ENCODE measurements around the gene STX11. TPM values are rescaled to one million over a fixed set of nuclear protein-coding genes. Genes with fewer than 3 reads are reported as not detected.

STX11 gene
- polyA plus RNA-seq, 1 donor from 2014 or later, result not detected

- Histone ChIP-seq H2AFZ (ENCODE audit: low read depth, low read length) (no peak overlapping the region), H4K20me1 (ENCODE audit: insufficient read depth) (no peaks in the 10 kb centered on the region)
- TF ChIP-seq REST (IDR thresholded peaks at IDR 0.05; ENCODE audit: borderline replicate concordance) (no peak), SMC3 (conservative IDR thresholded peaks at IDR 0.05; ENCODE audit: poor library complexity) (no peak), EP300 (conservative IDR thresholded peaks at IDR 0.05; ENCODE audit: poor library complexity, severe bottlenecking) (no peak), RAD21 (conservative IDR thresholded peaks at IDR 0.05) (no peak), POLR2AphosphoS5 (IDR thresholded peaks at IDR 0.05) (no peak), MXI1 (conservative IDR thresholded peaks at IDR 0.05; ENCODE audit: poor library complexity, severe bottlenecking) (no peak), EZH2 (IDR thresholded peaks at IDR 0.05; ENCODE audit: borderline replicate concordance, insufficient read depth, low read length, poor library complexity, severe bottlenecking) (no peak), CTCF (IDR thresholded peaks at IDR 0.05; ENCODE audit: poor library complexity, severe bottlenecking) (no peak), TAF1 (IDR thresholded peaks at IDR 0.05; ENCODE audit: low read depth) (no peak)
Measured at GRCh38 chr6:144202879-144203468, 52.7 kb downstream of the STX11 start.

GRCh38 chr6:144211160-144211559, 60.8 kb downstream of the STX11 start:
- H3K4me2 ChIP-seq (ENCODE audit: low read length), result no peak overlapping the region
- H3K9ac ChIP-seq (ENCODE audit: low read length), result no peak overlapping the region
- H3K4me3 ChIP-seq (ENCODE audit: low read length), result no peak overlapping the region
- no peaks in the 10 kb centered on the region for H3K9me2 ChIP-seq (ENCODE audit: insufficient read depth, low read length)
- no peak overlapping the region for H3K27ac ChIP-seq (ENCODE audit: low read length)
- H3K79me2 ChIP-seq (replicated peaks; ENCODE audit: insufficient read depth, low read length), result no peaks in the 10 kb centered on the region
- no peaks in the 10 kb centered on the region for H3K9me3 ChIP-seq (ENCODE audit: low read length)
- no peaks in the 10 kb centered on the region for H3F3A ChIP-seq (ENCODE audit: insufficient read depth, low read length, poor library complexity, severe bottlenecking)
- H3K36me3 ChIP-seq (ENCODE audit: insufficient read depth, low read length), result no peaks in the 10 kb centered on the region
- H2AFZ ChIP-seq (ENCODE audit: low read depth, low read length), result no peak overlapping the region
- TF ChIP-seq RAD21 (conservative IDR thresholded peaks at IDR 0.05) (no peak), EP300 (conservative IDR thresholded peaks at IDR 0.05; ENCODE audit: poor library complexity, severe bottlenecking) (no peak)
- H4K20me1 ChIP-seq (ENCODE audit: insufficient read depth), result no peaks in the 10 kb centered on the region
- H3K27me3 ChIP-seq (ENCODE audit: insufficient read depth, low read depth, low read length), result no peaks in the 10 kb centered on the region

More at GRCh38 chr6:144202879-144203468, 52.7 kb downstream of the STX11 start:
- no peaks in the 10 kb centered on the region for H3K9me2 ChIP-seq (ENCODE audit: insufficient read depth, low read length)
- no peak overlapping the region for H3K4me3 ChIP-seq (ENCODE audit: low read length)
- no peaks in the 10 kb centered on the region for H3K79me2 ChIP-seq (replicated peaks; ENCODE audit: insufficient read depth, low read length)
- H3K9me3 ChIP-seq (ENCODE audit: low read length), result no peaks in the 10 kb centered on the region
- no peak overlapping the region for H3K4me2 ChIP-seq (ENCODE audit: low read length)
- no peaks in the 10 kb centered on the region for H3F3A ChIP-seq (ENCODE audit: insufficient read depth, low read length, poor library complexity, severe bottlenecking)
- no peak overlapping the region for H3K27ac ChIP-seq (ENCODE audit: low read length)
- no peaks in the 10 kb centered on the region for H3K36me3 ChIP-seq (ENCODE audit: insufficient read depth, low read length)
- H3K27me3 ChIP-seq (ENCODE audit: insufficient read depth, low read depth, low read length), result no peaks in the 10 kb centered on the region
- H3K9ac ChIP-seq (ENCODE audit: low read length), result no peak overlapping the region

Data from neural cell (in vitro differentiated cells).